GM12873 (cell line): ENCODE results near the gene ARFGEF2.

Experiments used
- TF ChIP-seq, protein P1 (sequence below): IDR thresholded peaks from 2 replicates; pipeline ENCODE4 v1.5.1; 2012; ENCODE audit warnings: low read depth, mild to moderate bottlenecking, moderate library complexity, low read length, control low read depth; ENCODE audit not compliant: insufficient read depth; ENCODE audit errors: missing control alignments

ARFGEF2 gene

DNA sequence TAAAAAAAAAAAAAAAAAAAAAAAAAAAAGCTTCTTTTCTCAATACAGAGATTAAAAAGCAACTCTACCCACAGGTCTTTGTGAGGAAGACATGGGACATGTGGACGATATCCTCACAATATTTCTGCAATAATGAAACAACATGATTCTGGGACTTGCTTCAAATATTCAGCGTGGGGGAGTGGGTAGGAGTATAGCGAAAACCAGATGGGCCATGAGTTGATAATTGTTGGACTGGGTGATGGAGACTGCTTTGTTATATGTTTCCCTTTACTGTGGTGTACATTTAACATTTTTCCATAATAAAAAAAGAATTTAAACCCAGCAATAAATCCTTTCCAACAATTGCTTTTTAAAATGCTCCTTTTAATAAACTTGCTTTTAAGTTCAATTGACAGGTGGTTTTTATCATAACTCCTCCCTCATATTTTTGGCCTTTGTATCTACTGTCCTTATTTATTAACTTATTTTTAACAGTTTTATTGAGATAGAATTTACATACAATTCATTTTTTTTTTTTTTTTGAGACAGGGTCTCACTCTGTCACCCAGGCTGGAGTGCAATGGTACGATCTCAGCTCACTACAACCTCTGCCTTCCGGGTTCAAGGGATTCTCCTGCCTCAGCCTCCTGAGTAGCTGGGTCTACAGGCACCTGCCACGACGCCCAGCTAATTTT, 40.4 kb upstream of the ARFGEF2 start:
- TF ChIP-seq, protein P1, sequence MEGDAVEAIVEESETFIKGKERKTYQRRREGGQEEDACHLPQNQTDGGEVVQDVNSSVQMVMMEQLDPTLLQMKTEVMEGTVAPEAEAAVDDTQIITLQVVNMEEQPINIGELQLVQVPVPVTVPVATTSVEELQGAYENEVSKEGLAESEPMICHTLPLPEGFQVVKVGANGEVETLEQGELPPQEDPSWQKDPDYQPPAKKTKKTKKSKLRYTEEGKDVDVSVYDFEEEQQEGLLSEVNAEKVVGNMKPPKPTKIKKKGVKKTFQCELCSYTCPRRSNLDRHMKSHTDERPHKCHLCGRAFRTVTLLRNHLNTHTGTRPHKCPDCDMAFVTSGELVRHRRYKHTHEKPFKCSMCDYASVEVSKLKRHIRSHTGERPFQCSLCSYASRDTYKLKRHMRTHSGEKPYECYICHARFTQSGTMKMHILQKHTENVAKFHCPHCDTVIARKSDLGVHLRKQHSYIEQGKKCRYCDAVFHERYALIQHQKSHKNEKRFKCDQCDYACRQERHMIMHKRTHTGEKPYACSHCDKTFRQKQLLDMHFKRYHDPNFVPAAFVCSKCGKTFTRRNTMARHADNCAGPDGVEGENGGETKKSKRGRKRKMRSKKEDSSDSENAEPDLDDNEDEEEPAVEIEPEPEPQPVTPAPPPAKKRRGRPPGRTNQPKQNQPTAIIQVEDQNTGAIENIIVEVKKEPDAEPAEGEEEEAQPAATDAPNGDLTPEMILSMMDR, result no peak

DNA sequence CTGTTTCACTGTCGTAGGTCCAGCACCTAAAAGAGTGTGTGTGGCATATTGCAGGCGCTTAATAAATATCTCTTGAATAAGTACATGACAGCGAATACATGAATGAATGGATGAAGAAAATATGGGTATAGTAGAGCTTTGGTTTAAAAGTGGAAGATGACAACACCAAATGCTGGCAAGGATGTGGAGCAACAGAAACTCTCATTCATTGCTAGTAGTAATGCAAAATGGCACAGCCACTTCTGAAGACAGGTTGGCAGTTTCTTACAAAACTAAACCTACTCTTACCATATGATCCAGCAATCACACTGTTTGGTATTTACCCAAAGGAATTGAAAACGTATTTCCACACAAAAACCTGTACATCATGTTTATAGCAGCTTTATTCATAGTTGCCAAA, 36.3 kb upstream of the ARFGEF2 start:
- TF ChIP-seq, protein P1, result no peak

DNA sequence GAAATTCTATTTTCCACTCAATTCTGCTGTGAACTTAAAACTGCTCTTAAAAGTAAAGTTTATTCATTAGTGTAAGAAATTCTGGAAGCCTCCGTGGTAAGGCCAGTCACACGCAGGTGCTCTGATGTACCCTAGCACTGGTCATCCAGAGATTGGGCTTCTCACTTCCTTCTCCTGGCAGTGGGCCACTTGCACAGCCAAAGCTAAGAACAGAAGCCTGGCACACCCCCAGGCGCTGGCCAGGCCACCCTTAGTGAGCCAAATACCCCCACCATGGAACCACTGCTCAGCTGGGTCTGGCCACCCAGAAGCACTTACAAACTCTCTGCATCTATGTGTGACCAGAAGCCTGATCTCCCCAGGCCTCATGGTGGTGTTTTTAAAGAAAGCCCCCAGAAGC, 35.3 kb upstream of the ARFGEF2 start:
- TF ChIP-seq, protein P1, result no peak

DNA sequence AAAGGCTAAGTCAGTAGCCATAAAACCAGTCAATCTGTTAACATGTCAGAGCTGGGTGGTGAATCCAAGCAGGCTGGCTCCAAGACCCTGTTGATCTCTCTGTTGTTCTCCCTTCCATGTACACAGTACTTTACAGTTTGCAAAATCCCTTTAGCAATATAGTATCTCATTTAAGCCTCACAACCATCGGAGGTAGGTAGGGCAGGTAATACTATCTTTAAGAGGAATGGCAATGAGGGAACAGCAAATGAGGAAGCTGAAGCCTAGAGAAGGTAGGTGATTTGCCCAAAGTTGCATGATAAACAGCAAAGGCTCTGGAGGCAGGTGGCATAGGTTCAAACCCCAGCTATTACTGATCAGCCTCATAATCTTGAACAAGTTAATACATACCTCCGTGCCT, 34.7 kb upstream of the ARFGEF2 start:
- TF ChIP-seq, protein P1, result no peak

DNA sequence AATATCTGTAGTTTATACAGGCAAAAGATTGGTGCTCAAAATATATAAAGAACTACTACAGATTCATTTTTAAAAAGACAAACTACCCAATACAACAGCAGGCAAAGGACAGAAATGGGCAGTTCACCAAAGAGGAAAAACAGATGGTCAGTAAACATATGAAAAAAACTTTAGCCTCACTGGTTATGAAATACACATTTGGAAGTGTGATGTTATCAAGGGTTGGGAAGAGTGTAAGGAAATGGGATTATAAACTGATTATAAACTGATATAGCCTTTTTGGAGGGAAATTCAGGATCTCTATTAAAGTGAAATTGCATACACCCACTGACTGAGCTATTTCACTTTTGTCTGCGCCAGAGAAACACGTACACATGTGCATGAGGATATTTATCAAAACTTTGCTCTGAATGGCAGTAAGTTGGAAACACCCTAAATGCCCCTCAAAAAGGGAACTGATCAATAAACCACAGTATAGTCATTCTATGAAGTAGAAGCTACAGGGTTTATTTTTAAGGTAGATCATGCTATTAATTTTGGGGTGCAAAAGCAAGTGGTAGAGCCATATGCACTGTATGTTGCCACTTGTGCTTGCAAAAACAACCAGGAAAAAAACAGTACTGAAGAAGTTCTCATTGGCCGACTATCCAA, 32.2 kb upstream of the ARFGEF2 start:
- TF ChIP-seq, protein P1, result no peak

DNA sequence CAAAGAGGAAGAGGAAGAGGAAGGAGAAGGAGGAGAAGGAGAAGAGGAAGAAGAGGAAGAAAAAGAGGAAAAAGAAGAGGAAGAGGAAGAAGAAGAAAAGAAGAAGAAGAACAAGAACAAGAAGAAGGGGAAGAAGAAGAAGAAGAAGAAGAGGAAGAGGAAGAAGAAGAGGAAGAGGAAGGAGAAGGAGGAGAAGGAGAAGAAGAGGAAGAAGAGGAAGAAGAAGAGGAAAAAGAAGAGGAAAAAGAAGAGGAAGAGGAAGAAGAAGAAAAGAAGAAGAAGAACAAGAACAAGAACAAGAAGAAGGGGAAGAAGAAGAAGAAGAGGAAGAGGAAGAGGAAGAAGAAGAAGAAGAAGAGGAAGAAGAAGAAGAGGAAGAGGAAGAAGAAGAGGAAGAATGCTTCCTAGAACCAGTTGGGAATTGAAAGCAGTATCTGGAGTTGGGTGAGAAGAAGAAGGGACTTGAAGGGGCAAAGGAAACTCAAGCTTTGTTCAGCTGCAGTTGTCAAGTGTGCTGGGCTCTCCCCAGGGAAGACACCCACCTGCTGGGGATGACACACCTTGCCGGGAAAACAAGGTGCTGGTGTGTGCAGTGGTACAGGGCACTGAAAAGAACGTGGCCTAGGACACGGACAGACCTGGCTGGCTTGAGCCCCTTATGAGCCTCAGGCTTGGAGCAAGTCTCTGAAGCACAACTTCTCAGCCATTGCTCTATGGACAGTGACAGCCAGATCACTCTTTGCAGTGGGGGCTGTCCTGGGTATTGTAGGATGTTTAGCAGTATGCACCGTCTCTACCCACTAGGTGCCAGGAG, 30.1 kb upstream of the ARFGEF2 start:
- TF ChIP-seq, protein P1, result no peak

DNA sequence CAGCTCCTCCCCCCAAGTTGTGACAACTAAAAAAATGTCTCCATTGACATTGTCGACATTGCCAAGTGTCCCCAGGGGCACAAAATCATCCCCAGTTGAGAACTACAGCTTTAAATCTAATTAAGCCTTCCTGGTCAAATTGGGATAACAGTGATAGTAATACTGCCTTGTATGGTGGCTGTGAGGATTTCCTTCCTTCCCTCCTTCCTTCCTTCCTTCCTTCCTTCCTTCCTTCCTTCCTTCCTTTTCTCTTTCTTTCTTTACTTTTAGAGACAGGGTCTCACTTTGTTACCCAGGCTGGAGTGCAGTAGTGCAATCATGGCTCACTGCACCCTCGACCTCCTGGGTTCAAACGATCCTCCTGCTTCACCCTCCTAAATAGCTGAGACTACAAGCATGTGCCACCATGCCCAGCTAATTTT, 29.5 kb upstream of the ARFGEF2 start:
- TF ChIP-seq, protein P1, result no peak
